HG02973 (cell line): ENCODE measurements around the gene GALNT1.

Experiments
- ATAC-seq: cut with Tn5 transposase; IDR thresholded peaks from one replicate; pipeline ENCODE4 v1.9.1; 2021; ENCODE audit warnings: moderate library complexity; ENCODE audit not compliant: unreplicated experiment

The GALNT1 gene

DNA sequence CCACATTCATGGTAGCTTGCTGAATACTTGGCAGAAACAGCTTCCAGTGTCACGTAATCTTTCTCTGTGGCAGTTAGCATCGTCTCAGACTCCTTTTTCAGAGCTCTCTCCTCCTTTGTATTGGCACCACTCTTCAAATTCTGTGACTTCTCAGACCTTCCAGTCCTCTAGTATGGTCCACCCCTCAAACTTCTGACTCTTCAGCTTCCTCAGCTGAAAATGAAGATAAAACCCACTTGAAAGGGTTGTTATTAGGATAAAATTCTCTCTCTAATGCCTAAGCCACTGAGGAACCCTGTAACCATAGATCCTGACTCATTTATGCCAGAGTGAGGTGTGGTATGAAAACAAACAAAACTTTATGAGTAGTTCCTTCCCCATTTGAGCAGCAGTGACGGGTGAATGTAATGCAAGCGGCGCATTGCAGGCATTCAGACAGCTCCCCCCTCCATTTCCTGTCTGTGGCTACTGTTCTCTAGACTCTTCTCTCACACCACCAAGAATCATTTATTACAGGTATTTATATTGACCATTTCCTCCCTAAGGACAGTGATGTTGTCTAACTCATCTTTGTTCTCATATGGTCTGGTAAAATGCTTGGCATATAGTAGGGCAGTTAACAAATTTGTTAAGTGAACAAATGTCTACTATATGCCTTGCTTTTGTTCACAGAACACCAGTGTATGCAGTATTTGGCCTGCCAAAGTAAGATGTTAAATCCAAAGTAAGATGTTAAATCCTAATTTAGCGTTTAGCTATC lies 35.3 kb downstream of the GALNT1 start:
- peak; percentile 98 for ATAC-seq

DNA sequence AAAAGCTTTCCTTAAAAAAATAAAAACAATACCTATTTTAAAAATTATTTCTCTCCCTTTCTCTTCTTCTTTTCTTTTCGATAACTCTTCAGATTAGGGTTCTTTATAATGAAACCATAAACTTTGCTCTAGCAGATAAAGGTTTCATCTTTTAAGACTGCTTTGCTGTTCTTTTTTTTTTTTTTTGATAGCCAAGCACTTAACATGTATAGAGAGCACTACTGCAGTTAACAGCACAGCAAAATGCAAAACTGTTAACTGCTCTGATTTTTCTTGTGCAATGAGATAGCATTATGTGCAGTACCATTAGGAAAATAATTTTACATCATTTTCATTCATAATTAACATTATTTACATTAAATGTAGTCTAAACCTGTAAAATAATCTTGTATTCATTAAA lies 36.3 kb downstream of the GALNT1 start:
- ATAC-seq, result no peak

DNA sequence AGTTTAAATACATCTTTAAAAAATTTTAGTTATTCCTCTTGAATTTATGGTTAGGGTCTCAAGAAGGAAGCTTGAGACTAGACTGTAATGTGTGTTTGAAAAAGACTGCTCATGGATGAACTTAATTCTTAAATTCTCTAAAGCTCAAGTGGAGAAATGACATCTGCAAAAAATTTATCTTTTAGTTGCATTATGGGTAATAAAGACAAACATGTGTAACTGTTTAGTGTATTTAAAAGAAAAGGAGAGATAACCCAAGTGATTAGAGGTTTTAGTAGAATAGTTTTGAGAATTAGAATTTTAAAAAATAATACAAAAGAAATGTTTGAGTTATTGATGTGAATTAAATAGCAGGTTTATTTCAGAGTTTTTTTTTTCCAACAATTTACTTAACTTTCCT lies 36.7 kb downstream of the GALNT1 start:
- no peak for ATAC-seq

DNA sequence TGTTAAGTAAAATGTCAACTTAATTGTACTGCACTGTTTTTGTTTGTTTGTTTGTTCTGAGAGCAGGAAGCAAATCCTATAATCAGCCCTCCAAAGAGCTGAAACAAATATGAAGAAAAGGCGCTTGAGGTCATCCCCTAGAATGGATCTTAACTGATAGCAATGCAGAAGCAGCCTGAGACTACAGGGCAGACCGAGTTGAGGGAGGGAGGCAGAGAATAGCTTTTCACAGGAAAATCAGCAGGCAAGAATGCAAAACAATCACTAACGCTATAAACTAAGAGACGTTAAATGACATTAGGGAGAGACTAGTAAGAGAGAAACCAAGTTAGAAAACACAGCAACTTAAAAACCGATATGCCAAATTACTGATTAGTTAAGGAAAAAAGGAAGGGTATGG lies 37.2 kb downstream of the GALNT1 start:
- ATAC-seq, result no peak

DNA sequence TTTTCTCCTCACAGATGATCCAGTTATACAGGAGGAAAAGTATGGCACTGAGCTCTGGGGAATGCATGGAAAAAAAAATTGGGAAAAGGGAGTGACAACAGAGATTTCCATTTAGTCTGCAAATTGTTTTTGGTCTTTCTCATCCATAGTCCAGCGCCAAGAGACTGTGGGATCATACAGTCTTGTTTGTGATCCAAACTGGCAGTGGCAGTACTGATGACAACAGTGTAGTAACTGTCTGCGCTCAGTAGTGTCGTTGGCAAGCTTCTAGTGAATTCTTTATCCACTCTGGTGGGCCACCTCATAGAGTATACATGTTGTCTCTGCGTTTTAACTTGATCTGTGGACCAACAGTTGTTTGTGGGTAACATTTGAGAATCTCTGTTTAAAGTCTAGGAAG lies 37.9 kb downstream of the GALNT1 start:
- ATAC-seq, result no peak

DNA sequence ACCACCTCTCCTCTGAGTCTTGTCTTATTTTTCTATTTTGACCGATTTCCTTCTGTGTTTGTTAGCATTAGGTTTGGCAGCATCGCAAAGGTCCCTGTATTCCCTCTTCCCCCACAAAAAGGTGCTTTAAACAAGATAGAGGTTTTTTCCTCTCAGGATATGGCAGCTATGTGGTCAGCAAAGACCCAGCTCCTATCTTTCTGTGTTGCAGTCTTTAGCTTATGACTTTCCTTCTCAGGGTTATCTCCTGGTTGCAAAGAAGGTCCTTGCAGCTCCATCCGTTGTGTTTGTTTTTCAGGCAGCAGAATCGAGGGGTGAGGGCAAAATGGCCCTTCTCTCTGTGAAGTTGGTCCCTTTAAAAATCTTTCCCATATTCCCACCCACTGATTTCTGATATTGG lies 38.4 kb downstream of the GALNT1 start:
- ATAC-seq, result no peak

DNA sequence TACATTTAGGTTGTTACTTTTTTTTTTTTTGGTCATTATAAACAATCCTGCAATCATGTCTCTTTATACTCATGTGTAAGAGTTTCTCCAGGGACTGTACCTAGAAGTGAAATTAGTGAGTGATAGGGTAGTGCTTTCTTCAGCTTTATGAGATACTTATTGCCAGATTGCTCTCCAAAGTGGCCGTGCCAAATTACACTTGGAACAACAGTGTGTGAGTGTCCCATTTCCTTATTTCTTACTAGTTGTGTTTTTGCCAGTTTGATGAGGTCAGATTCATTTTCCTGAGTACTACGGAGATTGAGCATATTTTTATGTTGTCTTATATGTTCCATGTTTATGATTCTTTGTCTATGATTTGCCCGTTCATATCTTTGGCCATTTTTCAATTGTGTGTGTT lies 39.2 kb downstream of the GALNT1 start:
- no peak for ATAC-seq

DNA sequence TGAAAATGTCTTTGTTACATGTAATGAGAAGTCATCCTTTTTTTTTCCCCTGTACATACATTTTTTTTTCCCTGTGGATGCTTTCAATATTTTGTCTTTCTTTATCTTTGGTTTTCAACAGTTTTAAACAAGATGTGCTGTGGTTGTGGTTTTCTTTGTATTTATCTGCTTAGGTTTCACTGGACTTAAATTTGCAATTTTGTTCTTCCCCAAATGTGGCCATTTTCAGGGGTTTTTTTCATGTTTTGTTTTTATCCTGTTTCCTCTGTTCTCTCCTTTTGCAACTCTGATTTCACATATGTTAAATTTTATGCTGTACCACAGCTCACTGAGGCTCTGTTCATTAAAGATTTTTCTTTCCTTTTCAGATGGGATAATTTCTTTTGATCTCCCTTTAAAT lies 41.7 kb downstream of the GALNT1 start:
- no peak for ATAC-seq

DNA sequence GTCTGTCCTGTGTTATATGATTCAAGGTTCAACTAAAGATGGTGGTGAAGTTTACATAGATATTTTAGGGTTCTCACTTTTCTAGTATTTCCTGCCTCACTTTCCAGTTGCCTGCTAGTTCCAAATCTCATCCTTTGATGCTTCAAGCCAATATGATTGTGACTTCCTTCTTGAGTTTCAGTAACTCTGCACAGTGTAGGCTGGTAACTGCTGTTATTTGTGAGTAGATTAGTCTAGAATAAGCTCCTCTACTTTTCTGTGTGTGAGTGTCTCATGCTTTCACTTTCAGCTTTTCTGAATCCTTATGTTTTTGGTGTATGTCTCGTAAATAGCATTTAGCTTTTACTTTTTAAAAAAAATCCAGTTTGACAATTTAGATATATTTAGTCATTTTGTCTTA lies 42.6 kb downstream of the GALNT1 start:
- peak; percentile 64 for ATAC-seq

DNA sequence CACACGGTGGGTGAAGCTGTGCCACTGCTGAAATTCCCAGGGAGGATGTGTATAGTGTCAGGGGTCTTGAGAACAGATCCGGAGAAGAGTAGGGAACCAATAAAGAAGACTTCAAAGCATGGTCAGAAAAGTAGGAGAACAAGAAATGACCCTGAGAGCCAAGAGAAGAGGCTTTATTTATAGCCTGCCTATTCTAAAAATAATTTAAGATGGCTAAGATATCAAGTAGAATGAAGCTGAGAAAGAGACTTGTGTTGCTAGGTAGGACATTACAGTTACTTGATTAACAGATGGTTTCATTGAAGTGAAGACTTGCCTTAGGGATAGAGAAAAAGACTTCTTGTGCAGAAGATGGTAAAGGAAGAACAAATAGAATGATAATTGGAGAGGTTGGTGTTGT lies 43.7 kb downstream of the GALNT1 start:
- no peak for ATAC-seq

DNA sequence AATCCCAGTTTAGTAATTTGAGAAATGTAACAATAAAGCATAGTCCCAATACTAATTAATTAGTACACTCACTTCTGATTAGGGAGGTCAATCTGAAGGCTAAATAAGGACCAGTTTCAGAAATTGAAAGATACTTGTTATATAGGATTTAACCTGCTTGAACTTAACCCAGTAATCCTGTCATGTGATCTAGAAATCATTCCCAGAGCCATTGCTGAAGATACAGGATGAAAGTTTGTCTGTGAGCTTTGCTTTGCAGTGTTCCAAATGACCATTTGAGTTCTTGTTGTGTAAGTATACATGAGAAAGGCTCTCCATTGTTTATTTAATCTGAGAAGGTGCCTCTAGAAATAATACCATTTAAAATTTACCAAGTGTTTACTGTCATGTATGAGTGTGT lies 52.2 kb downstream of the GALNT1 start:
- ATAC-seq, result no peak

DNA sequence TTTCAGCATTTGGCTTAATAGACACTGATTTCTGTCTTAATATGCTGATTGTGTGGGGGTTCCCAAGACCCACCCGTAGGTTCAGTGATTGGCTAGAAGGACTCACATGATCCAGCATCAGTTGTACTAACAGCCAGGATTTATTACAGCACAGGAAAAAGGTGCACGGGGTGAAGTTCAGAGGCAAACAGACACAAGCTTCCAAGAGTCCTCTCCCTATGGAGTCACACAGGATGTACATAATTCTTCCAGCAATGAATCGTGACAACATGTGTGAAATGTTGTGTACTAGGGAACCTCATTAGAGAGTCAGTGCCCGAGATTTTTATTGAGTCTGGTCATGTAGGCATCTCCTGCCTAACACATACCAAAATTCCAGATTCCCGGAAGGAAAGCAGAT lies 52.8 kb downstream of the GALNT1 start:
- ATAC-seq, result no peak

DNA sequence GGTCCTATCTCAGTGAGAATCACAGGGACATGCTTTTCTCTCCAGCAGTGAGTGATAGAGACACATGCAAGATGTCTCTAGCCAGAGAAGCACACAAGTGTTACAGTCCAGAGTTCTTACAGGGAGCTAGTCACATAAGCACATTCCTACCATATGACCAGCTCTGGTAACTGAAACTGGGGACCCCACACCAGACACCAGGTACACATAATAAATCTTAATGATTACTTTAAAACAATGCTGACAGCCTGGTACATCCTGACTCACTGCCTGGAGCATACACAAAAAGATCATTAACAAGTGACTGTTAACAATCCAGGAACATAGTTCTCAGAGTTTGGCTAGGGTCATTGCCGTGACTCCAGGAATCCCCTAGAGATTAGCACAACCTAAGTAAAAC lies 53.6 kb downstream of the GALNT1 start:
- ATAC-seq, result no peak

DNA sequence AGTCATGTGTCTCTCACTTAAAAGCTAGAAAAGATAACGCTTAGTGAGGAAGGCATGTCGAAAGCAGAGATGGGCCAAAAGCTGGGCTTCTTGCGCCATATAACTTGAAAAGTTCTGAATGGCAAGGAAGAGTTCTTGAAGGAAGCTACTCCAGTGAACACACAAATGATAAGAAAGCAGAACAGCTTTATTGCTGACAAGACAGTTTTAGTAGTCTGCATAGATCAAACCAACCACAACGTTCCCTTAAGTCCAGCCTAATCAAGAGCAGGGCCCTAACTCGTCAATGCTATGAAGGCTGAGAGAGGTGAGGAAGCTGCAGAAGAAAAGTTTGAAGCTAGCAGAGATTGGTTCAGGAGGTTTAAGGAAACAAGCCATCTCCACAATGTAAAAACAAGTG lies 55.7 kb downstream of the GALNT1 start:
- ATAC-seq, result no peak

DNA sequence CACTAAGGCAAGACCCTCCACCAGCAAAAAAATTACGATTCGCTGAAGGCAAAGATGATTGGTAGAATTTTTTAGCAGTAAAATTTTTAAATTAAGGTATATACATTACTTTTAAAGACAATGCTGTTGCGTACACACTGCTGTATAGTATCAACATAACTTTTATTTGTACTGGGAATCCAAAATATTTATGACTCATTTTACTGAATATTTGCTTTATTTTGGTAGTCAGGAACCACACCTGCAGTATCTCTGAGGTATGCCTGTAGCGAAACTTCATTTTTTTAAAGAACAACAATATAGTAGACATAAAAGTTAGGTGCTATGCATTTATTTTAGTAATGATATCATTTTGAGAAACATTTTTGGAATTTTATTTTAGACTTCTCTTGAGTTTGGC lies 57.8 kb downstream of the GALNT1 start:
- ATAC-seq, result no peak

DNA sequence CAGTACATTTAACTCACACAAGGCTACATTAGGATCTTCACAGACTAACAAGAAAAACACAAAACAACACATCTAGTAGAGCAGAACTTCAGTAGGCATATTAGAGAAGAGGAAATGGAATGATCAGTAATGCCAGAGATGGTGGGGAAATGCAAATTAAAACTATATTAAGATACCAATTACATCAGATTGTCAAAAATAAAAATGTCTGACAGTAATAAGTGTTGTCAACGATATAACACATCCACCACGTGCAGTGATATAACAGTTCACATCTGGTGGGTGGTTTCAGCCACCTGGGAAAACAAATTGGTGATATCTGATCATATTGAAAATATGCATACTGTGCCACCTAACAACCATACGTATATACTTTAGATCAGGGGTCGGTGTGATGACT lies 59.9 kb downstream of the GALNT1 start:
- no peak for ATAC-seq

DNA sequence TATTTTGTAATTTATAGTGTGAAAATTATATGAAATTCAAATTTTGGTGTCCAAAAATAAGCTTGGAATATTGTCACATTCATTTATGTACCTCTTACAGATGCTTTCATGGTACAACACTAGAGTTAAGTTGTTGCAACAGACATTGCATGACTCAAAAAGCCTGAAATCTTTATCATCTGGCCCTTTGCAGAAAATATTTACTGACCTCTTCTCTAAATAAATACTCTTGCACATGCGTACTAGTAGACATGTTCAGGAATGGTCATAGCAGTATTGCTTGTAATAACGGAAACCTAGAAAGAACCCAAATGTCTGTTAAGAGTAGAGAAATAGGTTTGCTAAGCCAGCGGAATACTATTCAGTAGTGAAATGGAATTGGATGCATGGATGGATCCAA lies 60.4 kb downstream of the GALNT1 start:
- no peak for ATAC-seq

DNA sequence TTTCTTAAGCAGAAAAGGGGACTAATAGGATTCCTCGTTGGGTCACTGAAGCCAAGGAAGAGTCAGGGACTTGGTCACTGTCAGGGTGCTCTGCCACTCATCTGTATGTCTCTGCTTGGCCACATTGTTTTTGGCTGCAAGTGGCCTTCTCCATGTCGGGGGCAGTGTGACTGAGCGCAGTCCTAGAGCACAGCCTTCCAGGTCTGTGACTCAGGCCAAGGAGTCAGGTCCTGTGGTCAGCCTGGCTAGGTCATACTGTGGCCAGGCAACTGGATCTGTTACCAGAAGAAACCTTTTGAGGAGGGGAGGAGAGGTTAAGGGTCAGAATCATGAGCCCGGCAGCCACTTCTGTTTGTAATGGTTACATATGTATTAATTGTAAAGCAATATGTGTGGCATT lies 61.3 kb downstream of the GALNT1 start:
- ATAC-seq, result no peak

DNA sequence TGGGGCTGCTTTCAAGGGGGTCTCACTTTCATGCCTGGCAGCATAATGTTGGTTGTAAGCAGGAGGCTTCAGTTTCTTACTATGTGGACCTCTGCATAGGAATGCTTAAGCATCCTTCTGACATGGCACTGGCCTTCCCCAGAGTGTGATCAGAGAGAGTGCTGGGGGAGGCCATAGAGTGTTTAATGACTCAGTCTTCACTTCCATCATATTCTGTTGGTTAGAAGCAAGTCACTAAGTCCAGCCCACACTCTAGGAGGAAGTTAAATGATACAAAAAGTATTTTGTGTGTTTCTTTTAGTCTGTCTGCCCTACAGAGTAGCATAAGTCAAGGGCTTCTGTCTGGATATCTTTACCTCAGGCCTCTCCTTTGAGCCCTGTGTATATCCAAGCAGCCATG lies 64.9 kb downstream of the GALNT1 start:
- no peak for ATAC-seq

DNA sequence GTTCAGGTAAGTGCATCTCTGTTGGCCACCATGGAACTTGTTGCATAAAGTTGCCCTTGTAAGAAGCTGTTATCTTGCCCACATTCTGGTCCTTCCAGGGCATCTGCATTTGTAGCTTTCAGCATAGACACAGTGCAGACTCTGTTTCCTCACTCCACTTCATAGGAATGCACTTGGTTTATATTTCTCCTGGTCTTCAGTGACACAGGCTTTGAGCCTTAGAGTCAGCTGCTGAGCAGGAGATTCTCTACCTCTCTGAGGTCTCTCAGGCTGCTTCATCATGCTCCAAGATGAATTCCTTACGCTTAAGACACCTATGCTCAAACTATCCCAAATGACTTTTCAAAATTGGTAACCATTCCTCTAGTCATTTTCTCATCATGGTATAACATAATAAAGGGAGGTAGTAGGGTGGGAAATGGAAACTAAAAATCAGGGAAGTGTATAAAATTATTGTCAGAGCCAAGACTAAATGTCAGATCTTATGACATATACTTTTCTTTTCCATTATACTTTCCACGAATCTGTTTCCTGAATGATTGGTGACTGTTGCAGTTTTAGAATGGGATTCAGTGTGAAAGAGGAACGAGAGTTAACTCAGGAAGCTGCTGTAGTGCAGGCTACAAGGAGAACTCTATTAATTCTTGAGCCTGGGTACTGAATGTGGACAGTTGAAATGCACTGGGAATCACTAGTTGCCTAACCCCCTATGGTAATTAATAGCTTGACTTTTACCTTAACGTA lies 72.0 kb downstream of the GALNT1 start:
- no peak for ATAC-seq

DNA sequence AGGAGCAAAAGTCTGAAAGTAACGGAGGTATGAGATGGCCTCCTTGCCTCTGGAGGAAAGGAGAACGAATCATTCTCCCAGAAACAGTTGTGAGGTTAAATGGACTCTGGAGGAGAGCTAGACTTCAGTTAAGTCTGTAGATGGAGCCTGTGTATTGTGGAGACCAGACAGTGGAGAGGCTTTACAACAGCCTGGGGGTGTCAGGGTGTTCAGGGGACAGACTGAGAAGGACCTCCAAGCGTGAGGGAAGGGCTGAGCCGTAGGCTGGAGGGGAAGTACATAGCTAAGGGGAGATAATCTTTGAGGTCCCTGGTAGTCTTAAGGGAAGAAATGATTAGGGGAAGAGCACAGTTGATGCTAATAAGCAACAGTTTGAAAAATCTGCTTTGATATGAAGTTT lies 76.6 kb downstream of the GALNT1 start:
- ATAC-seq, result no peak

DNA sequence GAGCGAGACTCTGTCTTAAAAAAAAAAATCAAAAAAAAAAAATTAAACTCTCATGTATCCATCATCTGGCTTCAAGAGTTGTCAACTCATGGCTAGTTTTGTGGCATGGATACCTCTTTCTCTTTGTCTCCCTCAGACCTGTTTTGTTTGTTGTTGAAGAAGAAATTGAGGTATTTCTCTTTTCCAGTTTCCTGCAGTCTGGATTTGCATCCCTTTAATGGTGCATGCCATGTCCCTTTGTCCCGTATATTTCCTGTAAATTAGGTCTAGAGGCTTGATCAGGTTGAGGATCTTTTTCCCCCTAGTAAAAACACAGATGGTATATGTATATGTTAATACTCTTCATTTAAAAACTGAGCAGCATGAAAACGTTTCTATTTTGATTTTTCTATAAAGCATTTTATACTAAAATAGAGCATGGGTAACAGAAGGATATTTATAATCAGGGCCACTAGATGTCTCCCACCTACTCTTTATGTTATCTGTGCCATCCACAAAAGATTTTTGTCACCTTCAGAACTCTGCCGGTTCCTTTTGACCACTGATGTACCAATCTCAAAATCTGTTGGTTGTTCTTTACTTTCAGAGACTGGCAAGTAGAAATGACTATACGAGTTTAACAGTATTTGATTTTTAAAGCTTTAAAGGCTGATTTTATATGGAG lies 80.1 kb downstream of the GALNT1 start:
- no peak for ATAC-seq
